BJ (cell line): ENCODE data around the gene PCDHGA8. TPM values are rescaled to one million over a fixed set of nuclear protein-coding genes. Genes with fewer than 3 reads are reported as not detected.
A peak's percentile ranks its signal among the peaks of the same experiment; 100 is the strongest.
"Not testable (repeated sequence)": the region's sequence is repeated elsewhere in the genome, so short reads cannot be mapped to it uniquely, and the experiment has no call there.

Source experiments
- CTCF ChIA-PET: fragments of 350-600 bp; formaldehyde crosslinking; extraction: SDS; loops from one replicate; lab custom pipeline; 2021; ENCODE audit warnings: antibody characterized with exemption, inconsistent platforms; lab: Yijun Ruan, JAX
- POLR2A ChIA-PET: fragments of 300-600 bp; sonication (Branson Sonifier 250); formaldehyde crosslinking; extraction: SDS; loops from one replicate; lab custom pipeline; 2021; ENCODE audit warnings: antibody characterized with exemption; lab: Charles Lee
- DNase-seq: peaks from one replicate; pipeline ENCODE4 v3.0.0-alpha.2; 2011; ENCODE audit warnings: low read depth
- H3K27me3 ChIP-seq: 2 replicates; pipeline ENCODE4 v1.6.0; 2011; ENCODE audit warnings: low read length; ENCODE audit not compliant: control insufficient read depth, insufficient read depth
- H3K36me3 ChIP-seq: 2 replicates; pipeline ENCODE4 v1.5.1; 2011; ENCODE audit warnings: low read length; ENCODE audit not compliant: control insufficient read depth, insufficient read depth
- H3K4me3 ChIP-seq: 2 replicates; pipeline ENCODE4 v1.5.1; 2011; ENCODE audit warnings: low read depth, mild to moderate bottlenecking, control low read depth, low read length
- polyA plus RNA-seq: library from polyadenylated mRNA; depleted of rRNA; stranded (reverse); fragments of >200 nt; gene quantifications from 2 replicates; pipeline ENCODE4 v1.2.3, GENCODE V29; 2011
- TF ChIP-seq, protein P1 (sequence below): IDR thresholded peaks from 2 replicates; pipeline ENCODE4 v1.5.1; 2011; ENCODE audit warnings: low read depth, mild to moderate bottlenecking, control low read depth, inconsistent platforms, low read length, moderate library complexity; ENCODE audit not compliant: insufficient read depth

Gene PCDHGA8
- polyA plus RNA-seq, 1 experiment, result 0.77 TPM

- no peak for DNase-seq
- Histone ChIP-seq H3K36me3 (peaks cover 2% of the 10 kb centered on the region; the same call in 1 of the 2 replicates), H3K27me3 (no peaks in the 10 kb centered on the region), H3K4me3 (no peak overlapping the region)
- TF ChIP-seq, protein P1, sequence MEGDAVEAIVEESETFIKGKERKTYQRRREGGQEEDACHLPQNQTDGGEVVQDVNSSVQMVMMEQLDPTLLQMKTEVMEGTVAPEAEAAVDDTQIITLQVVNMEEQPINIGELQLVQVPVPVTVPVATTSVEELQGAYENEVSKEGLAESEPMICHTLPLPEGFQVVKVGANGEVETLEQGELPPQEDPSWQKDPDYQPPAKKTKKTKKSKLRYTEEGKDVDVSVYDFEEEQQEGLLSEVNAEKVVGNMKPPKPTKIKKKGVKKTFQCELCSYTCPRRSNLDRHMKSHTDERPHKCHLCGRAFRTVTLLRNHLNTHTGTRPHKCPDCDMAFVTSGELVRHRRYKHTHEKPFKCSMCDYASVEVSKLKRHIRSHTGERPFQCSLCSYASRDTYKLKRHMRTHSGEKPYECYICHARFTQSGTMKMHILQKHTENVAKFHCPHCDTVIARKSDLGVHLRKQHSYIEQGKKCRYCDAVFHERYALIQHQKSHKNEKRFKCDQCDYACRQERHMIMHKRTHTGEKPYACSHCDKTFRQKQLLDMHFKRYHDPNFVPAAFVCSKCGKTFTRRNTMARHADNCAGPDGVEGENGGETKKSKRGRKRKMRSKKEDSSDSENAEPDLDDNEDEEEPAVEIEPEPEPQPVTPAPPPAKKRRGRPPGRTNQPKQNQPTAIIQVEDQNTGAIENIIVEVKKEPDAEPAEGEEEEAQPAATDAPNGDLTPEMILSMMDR, result no peak
- POLR2A ChIA-PET, result no interaction called here
- CTCF ChIA-PET, result interaction anchor here (1.0 to 4.1 kb wide), 5 partner anchors 11 to 175 kb away, joined by 3 to 16 read pairs (median 4); partner anchors contain the start of genes PCDHGA10, PCDHGA11 and PCDHGB3
Observed at GRCh38 chr5:141388661-141389060, 3.8 kb upstream of the PCDHGA8 start.

GRCh38 chr5:141389153-141390042, 3.0 kb upstream of the PCDHGA8 start:
- DNase-seq, result no peak
- Histone ChIP-seq H3K27me3 (no peaks in the 10 kb centered on the region), H3K4me3 (no peak overlapping the region), H3K36me3 (peaks cover 2% of the 10 kb centered on the region; the same call in 1 of the 2 replicates)
- TF ChIP-seq, protein P1, result no peak
- POLR2A ChIA-PET, result no interaction called here
- CTCF ChIA-PET, result interaction anchor here (1.0 to 4.7 kb wide), 9 partner anchors 12 to 175 kb away, joined by 3 to 19 read pairs (median 6); partner anchors contain the start of genes PCDHGA10, PCDHGA12, PCDHGA6 and PCDHGB3

DNA sequence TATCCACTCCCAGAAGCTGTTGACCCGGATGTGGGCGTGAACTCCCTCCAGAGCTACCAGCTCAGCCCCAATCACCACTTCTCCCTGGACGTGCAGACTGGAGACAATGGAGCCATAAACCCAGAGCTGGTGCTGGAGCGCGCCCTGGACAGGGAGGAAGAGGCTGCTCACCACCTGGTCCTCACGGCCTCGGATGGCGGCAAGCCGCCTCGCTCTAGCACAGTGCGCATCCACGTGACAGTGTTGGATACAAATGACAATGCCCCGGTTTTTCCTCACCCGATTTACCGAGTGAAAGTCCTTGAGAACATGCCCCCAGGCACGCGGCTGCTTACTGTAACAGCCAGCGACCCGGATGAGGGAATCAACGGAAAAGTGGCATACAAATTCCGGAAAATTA, 834 bp downstream of the PCDHGA8 start:
- POLR2A ChIA-PET, result interaction anchor here (0.9 kb wide), 1 partner anchor 168 kb away, joined by 3 read pairs; no protein-coding TSS in a partner anchor
- TF ChIP-seq, protein P1, result no peak
- Histone ChIP-seq H3K36me3 (0 out of 2 replicates have a peak, but pooled peaks cover 2% of the 10 kb centered on the region), H3K27me3 (no peaks in the 10 kb centered on the region), H3K4me3 (no peak overlapping the region)
- CTCF ChIA-PET, result interaction anchor here (0.6 to 4.7 kb wide), 7 partner anchors 20 to 171 kb away, joined by 3 to 19 read pairs (median 4); partner anchors contain the start of genes PCDHGA1, PCDHGA10, PCDHGA11 and PCDHGA4
- DNase-seq, result no peak

DNA sequence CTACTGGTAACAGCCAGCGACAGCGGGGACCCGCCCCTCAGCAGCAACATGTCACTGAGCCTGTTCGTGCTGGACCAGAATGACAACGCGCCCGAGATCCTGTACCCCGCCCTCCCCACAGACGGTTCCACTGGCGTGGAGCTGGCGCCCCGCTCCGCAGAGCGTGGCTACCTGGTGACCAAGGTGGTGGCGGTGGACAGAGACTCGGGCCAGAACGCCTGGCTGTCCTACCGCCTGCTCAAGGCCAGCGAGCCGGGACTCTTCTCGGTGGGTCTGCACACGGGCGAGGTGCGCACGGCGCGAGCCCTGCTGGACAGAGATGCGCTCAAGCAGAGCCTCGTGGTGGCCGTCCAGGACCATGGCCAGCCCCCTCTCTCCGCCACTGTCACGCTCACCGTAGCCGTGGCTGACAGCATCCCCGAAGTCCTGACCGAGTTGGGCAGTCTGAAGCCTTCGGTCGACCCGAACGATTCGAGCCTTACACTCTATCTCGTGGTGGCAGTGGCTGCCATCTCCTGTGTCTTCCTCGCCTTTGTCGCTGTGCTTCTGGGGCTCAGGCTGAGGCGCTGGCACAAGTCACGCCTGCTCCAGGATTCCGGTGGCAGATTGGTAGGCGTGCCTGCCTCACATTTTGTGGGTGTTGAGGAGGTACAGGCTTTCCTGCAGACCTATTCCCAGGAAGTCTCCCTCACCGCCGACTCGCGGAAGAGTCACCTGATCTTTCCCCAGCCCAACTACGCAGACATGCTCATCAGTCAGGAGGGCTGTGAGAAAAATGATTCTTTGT, 2.2 kb downstream of the PCDHGA8 start:
- H3K27me3 ChIP-seq, H3K36me3 ChIP-seq, H3K4me3 ChIP-seq, DNase-seq, POLR2A ChIA-PET: not testable (repeated sequence)
- CTCF ChIA-PET, result interaction anchor here (0.6 to 4.7 kb wide), 7 partner anchors 18 to 170 kb away, joined by 3 to 28 read pairs (median 5); partner anchors contain the start of genes PCDHGA10 and PCDHGB3

- H3K4me3 ChIP-seq, result peak within 1 kb of the TSS; percentile 35
- DNase-seq, H3K27me3 ChIP-seq, H3K36me3 ChIP-seq: not testable (repeated sequence)
- CTCF ChIA-PET, result interaction anchor here (0.7 to 4.2 kb wide), 21 partner anchors 9 to 168 kb away, joined by 3 to 28 read pairs (median 4); partner anchors contain the start of genes PCDHGA1, PCDHGA10, PCDHGA11 and PCDHGA4
- TF ChIP-seq, protein P1, result peak; percentile 63
- POLR2A ChIA-PET, result interaction anchor here (0.9 kb wide), 1 partner anchor 160 kb away, joined by 4 read pairs; no protein-coding TSS in a partner anchor
Observed at GRCh38 chr5:141397756-141398551, 5.5 kb downstream of the PCDHGA8 start, which contains the start of gene PCDHGB5. Gene PCDHGB5 (plus strand): TSS chr5:141397947. CDS start chr5:141398128, 181 bp downstream.
